ENCODE measurements around the gene CCL5.

- no peak for TF ChIP-seq CTCF (conservative IDR thresholded peaks at IDR 0.05 in 1 of 2, IDR thresholded peaks at IDR 0.05 in 1 of 2; ENCODE audit: extremely low read depth in 1 of 2, insufficient read depth in 1 of 2, low read depth in 1 of 2, low read length in 2 of 2)
- TF ChIP-seq EZH2 (IDR thresholded peaks at IDR 0.05; ENCODE audit: borderline replicate concordance, low read length), result no peak
These were observed 40.1 kb upstream of the CCL5 start for GRCh38 chr17:35920229-35920628.

Data from mammary epithelial cell (primary cell).